NCI-H446 (cell line): ENCODE results near the gene TACSTD2.
A peak's percentile ranks its signal among the peaks of the same experiment; 100 is the strongest.
"Not testable (repeated sequence)": the region's sequence is repeated elsewhere in the genome, so short reads cannot be mapped to it uniquely, and the experiment has no call there.

Source experiments
- DNase-seq, 2 experiments: peaks; one replicate each; lab custom pipeline; 2025; lab: John Stamatoyannopoulos, UW

The TACSTD2 gene

DNA sequence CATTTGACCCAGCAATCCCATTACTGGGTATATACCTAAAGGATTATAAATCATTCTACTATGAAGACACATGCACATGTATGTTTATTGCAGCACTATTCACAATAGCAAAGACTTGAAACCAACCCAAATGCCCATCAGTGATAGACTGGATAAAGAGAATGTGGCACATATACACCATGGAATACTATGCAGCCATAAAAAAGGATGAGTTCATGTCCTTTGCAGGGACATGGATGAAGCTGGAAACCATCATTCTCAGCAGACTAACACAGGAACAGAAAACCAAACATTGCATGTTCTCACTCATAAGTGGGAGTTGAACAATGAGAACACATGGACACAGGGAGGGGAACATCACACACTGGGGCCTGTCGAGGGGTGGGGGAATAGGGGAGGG lies 13.3 kb downstream of the TACSTD2 start:
- not testable (repeated sequence) for DNase-seq

GRCh38 chr1:58561633-58562032 lies 15.4 kb downstream of the TACSTD2 start:
- DNase-seq = no peak

DNA sequence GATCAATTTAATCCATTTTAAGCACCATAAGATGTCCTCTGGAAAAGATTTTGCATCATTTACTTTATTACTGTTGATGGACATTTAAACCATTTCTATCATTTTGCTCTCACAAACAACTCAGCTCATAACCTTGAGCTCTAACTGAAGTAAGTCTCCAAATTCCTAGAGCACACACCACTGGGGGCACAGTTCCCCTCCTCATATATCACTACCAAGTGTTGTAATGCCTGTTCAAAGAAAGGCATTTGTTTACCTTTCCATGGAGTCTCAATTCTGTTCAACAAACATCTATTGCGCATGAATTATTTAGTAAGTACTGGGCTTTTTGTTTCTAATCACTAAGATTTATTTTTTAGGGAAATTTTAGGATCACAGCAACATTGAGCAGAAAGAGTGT lies 21.7 kb downstream of the TACSTD2 start:
- no peak for DNase-seq

DNA sequence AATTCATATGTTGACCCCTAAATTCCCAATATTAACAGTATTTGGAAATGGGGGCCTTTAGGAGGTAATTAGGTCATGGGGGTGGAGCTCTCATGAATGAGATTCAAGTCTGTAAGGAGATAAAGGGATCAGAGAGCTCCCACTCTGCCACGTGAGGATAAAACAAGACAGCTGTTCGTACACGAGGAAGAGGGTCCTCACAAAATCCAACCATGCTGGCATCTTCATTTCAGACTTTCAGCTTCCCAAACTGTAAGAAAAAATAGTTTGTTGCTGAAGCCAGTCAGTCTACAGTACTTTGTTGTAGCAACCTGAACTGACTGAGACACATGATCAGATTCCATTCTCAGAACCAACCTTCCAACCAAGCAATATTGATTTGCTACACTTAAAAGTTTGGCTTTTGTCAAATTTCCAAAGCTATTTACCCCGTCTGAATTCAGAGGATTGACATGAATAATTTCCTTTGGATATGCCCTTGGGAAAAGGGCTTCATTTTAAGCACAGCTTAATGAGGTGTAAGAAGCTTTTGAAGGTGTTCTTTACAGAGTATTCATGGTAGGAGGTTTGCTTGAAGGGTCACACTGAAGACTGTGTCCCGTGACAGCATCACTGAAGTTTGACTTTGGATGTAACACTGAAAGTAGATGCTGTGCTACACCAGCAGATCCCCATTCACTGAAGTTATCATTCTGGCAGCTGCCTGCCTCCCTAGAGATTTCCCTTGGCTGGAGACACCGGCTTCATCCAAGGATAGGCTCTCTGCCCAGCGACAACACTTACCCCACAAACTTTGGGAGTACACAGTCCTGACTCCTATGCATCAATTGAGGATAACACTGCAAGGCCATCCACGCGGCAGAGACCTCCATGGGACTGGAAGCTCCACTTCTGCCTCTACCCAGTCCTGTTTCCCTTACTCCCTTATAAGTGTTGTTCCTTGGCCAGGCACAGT lies 25.6 kb downstream of the TACSTD2 start:
- DNase-seq = peak in 1 of 2 experiments; percentile 11

GRCh38 chr1:58549291-58549690 lies 27.8 kb downstream of the TACSTD2 start:
- not testable (repeated sequence) for DNase-seq

- DNase-seq = no peak
These were observed 28.7 kb downstream of the TACSTD2 start for GRCh38 chr1:58548371-58548770.

- peak; percentile 93 to 99 for DNase-seq
These were observed 30.3 kb downstream of the TACSTD2 start, which contains the start of gene OMA1 for GRCh38 chr1:58546520-58547308. Gene OMA1, minus strand, starts transcription at chr1:58546726. Its CDS starts 7,432 bp downstream, at chr1:58539294.

DNA sequence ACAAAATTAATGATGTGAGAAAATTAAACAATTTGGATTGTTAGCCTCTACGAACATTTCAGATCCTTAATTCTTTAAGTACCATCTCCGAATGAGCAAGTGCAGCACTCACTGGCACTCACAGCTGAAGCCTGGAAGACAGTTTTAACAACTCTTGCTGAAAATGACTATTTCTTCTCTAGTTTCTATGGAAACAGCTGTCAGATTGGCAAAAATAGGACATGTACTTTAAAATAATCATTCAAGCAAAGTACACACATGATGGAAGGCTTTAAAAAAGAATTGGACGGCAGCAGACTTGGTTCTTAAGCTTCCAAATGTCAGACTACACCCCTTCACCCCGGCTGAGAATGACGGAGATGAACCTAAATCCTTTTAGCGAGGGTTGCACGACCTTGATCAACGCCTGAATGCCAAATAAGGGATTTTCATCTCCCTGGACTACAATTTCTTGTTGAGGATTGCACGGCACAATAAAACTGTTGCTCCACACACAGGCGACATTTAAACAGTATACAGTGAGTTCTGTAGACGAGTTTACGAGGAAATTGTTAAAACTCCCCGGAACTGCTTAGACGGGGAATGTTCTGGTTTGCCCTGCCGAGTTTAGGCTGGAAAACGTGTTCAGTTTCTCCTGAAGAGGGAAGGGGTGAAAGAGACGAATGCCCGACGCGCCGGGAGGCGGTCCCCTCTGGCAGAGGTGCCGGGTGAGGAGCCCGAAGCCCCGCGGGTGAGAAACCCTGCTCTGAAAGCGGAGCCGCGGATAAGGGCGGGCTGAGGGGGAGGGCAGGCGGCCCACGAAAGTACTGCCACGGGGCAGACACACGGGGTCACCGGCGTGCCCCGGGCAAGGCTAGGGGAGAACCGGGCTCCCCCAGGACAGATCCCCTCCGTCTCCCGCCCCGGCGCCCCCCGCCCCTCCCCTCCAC lies 31.2 kb downstream of the TACSTD2 start:
- peak; percentile 68 to 73 for DNase-seq

DNA sequence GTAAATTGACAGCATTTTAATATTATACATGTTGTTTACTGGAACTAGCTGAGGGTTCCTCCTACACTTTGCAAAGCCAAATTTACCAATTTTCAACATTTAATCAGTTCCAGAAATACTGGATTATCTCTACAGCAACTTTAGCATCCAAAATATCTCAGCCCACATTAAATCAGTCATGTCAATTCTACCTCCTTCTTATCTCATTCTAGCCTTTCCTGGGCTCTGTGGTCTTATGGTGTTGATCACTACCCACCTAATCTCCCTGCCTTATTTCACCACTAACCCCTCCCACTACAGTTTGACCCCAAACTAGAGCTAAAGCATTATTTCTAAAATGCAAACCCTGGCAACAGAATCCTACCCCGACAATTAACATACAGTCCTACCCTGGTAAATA lies 33.8 kb downstream of the TACSTD2 start:
- no peak for DNase-seq

- DNase-seq = no peak
These were observed 37.5 kb downstream of the TACSTD2 start for GRCh38 chr1:58539553-58539952.

DNA sequence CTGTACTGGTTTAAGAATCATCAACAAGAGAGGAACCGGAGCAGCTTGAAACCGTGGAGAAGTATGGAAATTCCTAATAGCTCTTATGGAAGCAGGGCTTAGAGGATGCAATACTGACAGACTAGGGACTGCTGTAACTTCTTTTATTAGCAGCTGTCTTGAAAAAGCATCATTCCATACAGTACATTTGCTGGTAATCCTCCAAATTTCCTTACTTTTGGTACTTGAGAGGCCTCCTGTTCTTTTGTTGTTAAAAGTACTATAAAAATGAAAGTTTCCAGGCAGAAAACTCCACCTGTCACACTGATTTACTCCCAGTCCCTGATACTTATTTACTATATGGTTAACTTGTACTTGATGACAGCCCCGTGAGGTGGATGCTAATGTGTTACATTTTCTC lies 38.2 kb downstream of the TACSTD2 start:
- no peak for DNase-seq

GRCh38 chr1:58531842-58532241 lies 45.2 kb downstream of the TACSTD2 start:
- DNase-seq = not testable (repeated sequence)

DNA sequence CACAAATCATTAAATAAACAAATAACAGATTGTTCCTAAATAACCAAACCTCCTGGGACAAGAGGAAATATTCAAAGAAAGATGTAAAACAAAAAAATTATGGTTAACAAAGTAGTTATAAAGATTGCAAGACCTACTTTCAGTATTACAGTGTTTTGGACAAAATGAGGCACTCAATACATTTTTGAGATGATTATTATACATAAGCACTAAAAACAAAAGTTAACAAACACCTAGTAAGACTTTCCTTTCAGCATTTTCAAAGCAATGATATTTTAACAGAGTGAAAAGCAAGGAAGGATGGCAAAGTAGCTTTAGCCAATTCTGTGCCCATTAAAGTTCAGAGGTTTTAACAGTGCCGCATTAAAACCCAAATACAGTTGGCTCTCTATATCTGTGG lies 47.8 kb downstream of the TACSTD2 start:
- DNase-seq = no peak

DNA sequence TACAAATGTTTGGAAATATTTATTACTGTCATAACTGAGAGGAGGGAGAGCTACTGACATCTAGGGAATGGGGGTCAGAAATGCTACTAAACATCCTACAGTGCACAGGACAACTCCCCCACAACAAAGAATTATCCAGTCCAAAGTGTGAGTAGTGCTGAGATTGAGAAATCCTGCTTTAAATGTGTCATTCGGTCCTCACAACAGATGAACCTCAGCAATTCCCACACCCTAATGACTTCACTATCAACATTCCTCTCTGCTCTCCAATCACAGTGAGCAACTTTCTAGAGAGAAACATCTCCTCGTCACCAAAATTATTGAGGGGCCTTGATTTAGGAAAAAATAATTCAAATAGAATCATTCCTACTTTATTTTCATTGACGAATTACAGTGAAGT lies 48.5 kb downstream of the TACSTD2 start:
- no peak for DNase-seq
